Measurements from ENCODE around the gene RNF213. TPM values are rescaled to one million over a fixed set of nuclear protein-coding genes. Genes with fewer than 3 reads are reported as not detected.

Gene RNF213
- total and polyA plus RNA-seq, 2 of the 8 experiments (the other 6 are each of a cell fraction or from before 2014, with no cell fraction given), result 33.8 to 62.8 TPM

DNA sequence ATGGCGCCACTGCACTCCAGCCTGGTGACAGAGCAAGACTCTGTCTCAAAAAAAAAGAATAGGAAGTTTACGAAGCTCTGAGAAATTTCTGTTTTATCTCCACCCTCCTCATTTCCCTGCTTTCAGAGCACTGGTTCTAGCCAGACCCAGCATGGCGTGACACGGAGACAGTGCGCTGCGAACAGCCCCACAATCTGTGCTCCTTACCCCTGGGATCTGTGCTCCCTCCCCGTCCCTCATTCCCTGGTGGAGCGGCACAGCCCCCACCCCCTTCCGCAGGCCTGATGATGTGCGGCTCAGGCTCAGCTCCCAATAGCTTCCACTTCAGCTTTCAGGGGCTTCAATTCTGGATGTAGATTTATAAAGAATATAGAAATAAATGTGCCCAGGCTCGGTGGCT, 98.2 kb downstream of the RNF213 start (continued):
- TF ChIP-seq, protein P1, sequence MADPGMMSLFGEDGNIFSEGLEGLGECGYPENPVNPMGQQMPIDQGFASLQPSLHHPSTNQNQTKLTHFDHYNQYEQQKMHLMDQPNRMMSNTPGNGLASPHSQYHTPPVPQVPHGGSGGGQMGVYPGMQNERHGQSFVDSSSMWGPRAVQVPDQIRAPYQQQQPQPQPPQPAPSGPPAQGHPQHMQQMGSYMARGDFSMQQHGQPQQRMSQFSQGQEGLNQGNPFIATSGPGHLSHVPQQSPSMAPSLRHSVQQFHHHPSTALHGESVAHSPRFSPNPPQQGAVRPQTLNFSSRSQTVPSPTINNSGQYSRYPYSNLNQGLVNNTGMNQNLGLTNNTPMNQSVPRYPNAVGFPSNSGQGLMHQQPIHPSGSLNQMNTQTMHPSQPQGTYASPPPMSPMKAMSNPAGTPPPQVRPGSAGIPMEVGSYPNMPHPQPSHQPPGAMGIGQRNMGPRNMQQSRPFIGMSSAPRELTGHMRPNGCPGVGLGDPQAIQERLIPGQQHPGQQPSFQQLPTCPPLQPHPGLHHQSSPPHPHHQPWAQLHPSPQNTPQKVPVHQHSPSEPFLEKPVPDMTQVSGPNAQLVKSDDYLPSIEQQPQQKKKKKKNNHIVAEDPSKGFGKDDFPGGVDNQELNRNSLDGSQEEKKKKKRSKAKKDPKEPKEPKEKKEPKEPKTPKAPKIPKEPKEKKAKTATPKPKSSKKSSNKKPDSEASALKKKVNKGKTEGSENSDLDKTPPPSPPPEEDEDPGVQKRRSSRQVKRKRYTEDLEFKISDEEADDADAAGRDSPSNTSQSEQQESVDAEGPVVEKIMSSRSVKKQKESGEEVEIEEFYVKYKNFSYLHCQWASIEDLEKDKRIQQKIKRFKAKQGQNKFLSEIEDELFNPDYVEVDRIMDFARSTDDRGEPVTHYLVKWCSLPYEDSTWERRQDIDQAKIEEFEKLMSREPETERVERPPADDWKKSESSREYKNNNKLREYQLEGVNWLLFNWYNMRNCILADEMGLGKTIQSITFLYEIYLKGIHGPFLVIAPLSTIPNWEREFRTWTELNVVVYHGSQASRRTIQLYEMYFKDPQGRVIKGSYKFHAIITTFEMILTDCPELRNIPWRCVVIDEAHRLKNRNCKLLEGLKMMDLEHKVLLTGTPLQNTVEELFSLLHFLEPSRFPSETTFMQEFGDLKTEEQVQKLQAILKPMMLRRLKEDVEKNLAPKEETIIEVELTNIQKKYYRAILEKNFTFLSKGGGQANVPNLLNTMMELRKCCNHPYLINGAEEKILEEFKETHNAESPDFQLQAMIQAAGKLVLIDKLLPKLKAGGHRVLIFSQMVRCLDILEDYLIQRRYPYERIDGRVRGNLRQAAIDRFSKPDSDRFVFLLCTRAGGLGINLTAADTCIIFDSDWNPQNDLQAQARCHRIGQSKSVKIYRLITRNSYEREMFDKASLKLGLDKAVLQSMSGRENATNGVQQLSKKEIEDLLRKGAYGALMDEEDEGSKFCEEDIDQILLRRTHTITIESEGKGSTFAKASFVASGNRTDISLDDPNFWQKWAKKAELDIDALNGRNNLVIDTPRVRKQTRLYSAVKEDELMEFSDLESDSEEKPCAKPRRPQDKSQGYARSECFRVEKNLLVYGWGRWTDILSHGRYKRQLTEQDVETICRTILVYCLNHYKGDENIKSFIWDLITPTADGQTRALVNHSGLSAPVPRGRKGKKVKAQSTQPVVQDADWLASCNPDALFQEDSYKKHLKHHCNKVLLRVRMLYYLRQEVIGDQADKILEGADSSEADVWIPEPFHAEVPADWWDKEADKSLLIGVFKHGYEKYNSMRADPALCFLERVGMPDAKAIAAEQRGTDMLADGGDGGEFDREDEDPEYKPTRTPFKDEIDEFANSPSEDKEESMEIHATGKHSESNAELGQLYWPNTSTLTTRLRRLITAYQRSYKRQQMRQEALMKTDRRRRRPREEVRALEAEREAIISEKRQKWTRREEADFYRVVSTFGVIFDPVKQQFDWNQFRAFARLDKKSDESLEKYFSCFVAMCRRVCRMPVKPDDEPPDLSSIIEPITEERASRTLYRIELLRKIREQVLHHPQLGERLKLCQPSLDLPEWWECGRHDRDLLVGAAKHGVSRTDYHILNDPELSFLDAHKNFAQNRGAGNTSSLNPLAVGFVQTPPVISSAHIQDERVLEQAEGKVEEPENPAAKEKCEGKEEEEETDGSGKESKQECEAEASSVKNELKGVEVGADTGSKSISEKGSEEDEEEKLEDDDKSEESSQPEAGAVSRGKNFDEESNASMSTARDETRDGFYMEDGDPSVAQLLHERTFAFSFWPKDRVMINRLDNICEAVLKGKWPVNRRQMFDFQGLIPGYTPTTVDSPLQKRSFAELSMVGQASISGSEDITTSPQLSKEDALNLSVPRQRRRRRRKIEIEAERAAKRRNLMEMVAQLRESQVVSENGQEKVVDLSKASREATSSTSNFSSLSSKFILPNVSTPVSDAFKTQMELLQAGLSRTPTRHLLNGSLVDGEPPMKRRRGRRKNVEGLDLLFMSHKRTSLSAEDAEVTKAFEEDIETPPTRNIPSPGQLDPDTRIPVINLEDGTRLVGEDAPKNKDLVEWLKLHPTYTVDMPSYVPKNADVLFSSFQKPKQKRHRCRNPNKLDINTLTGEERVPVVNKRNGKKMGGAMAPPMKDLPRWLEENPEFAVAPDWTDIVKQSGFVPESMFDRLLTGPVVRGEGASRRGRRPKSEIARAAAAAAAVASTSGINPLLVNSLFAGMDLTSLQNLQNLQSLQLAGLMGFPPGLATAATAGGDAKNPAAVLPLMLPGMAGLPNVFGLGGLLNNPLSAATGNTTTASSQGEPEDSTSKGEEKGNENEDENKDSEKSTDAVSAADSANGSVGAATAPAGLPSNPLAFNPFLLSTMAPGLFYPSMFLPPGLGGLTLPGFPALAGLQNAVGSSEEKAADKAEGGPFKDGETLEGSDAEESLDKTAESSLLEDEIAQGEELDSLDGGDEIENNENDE (IDR thresholded peaks at IDR 0.05; ENCODE audit: insufficient replicate concordance, low read length), result no peak
- TF ChIP-seq HDAC6 (IDR thresholded peaks at IDR 0.05; ENCODE audit: low read depth, low read length) (no peak), TAF7 (optimal IDR thresholded peaks at IDR 0.05; ENCODE audit: borderline replicate concordance, low read depth, low read length) (no peak), POLR2AphosphoS5 (IDR thresholded peaks at IDR 0.05; ENCODE audit: low read depth, low read length) (no peak), SUZ12 (IDR thresholded peaks at IDR 0.05; ENCODE audit: low read length) (no peak), SP2 (IDR thresholded peaks at IDR 0.05; ENCODE audit: low read length) (no peak), TEAD4 (IDR thresholded peaks at IDR 0.05; ENCODE audit: low read depth, low read length) (no peak), POLR2A (IDR thresholded peaks at IDR 0.05; ENCODE audit: control extremely low read depth in 1 of 2, low read depth in 2 of 2, low read length in 2 of 2) (no peak), SAP30 (IDR thresholded peaks at IDR 0.05; ENCODE audit: insufficient read depth, insufficient replicate concordance, low read length) (no peak), RXRA (IDR thresholded peaks at IDR 0.05; ENCODE audit: insufficient read depth, low read depth, low read length) (no peak)
- TF ChIP-seq, protein P2, sequence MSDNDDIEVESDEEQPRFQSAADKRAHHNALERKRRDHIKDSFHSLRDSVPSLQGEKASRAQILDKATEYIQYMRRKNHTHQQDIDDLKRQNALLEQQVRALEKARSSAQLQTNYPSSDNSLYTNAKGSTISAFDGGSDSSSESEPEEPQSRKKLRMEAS (IDR thresholded peaks at IDR 0.05), result no peak
- TF ChIP-seq, protein P3, sequence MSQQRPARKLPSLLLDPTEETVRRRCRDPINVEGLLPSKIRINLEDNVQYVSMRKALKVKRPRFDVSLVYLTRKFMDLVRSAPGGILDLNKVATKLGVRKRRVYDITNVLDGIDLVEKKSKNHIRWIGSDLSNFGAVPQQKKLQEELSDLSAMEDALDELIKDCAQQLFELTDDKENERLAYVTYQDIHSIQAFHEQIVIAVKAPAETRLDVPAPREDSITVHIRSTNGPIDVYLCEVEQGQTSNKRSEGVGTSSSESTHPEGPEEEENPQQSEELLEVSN (IDR thresholded peaks at IDR 0.05), result no peak

All from H1 (cell line).